Endodermal cell (in vitro differentiated cells): Measurements from ENCODE around the gene C17orf107. TPM values are rescaled to one million over a fixed set of nuclear protein-coding genes. Genes with fewer than 3 reads are reported as not detected.
"Not testable (repeated sequence)": the region's sequence is repeated elsewhere in the genome, so short reads cannot be mapped to it uniquely, and the experiment has no call there.

Experiments
- DNase-seq: peaks from one replicate; pipeline ENCODE4 v3.0.0-alpha.2; 2017
- H3K27ac ChIP-seq: 2 replicates; pipeline ENCODE4 v1.5.1; 2013; ENCODE audit warnings: mild to moderate bottlenecking, low read depth, low read length, moderate library complexity
- H3K27me3 ChIP-seq: 2 replicates; pipeline ENCODE4 v1.6.1; 2013; ENCODE audit warnings: mild to moderate bottlenecking, low read length, moderate library complexity; ENCODE audit not compliant: insufficient read depth, control insufficient read depth, poor library complexity, severe bottlenecking
- H3K36me3 ChIP-seq: 2 replicates; pipeline ENCODE4 v1.7.0; 2013; ENCODE audit warnings: mild to moderate bottlenecking, low read length, moderate library complexity; ENCODE audit not compliant: control insufficient read depth, insufficient read depth
- H3K4me1 ChIP-seq: one replicate; pipeline ENCODE4 v1.7.0; 2013; ENCODE audit warnings: low read length; ENCODE audit not compliant: control insufficient read depth, insufficient read depth
- H3K4me3 ChIP-seq: 2 replicates; pipeline ENCODE4 v1.5.1; 2013; ENCODE audit warnings: mild to moderate bottlenecking, low read length, moderate library complexity
- H3K9ac ChIP-seq: 2 replicates; pipeline ENCODE4 v1.6.1; 2013; ENCODE audit warnings: mild to moderate bottlenecking, low read length, moderate library complexity; ENCODE audit not compliant: poor library complexity, severe bottlenecking; ENCODE audit errors: extremely low read depth
- H3K9me3 ChIP-seq: 2 replicates; pipeline ENCODE4 v1.6.1; 2013; ENCODE audit warnings: mild to moderate bottlenecking, low read length, moderate library complexity; ENCODE audit not compliant: control insufficient read depth
- H3K27ac Mint-ChIP-seq: 2 replicates; pipeline ENCODE4 v1.8.0; 2020; ENCODE audit warnings: mixed read lengths
- H3K27me3 Mint-ChIP-seq: 2 replicates; pipeline ENCODE4 v1.8.0; 2021; ENCODE audit warnings: mild to moderate bottlenecking, mixed read lengths; ENCODE audit not compliant: insufficient read depth
- H3K36me3 Mint-ChIP-seq: 2 replicates; pipeline ENCODE4 v1.8.0; 2020; ENCODE audit warnings: low read depth, mixed read lengths
- H3K4me1 Mint-ChIP-seq: 2 replicates; pipeline ENCODE4 v1.8.0; 2020; ENCODE audit warnings: mixed read lengths
- H3K4me3 Mint-ChIP-seq: 2 replicates; pipeline ENCODE4 v1.8.0; 2020; ENCODE audit warnings: mild to moderate bottlenecking, moderate library complexity, mixed read lengths
- H3K9me3 Mint-ChIP-seq: 2 replicates; pipeline ENCODE4 v1.8.0; 2020; ENCODE audit warnings: mild to moderate bottlenecking, mixed read lengths
- WGBS, 2 experiments: methylation state at CpG; one replicate each; pipeline versions ENCODE4 v1.1.5 to v1.1.7; 2013; ENCODE audit warnings: missing lambda C conversion rate in 2 of 2, mixed read lengths in 1 of 2; ENCODE audit not compliant: insufficient coverage in 1 of 2, insufficient read length in 1 of 2; 5-methylcytosine and 5-hydroxymethylcytosine counted together
- total RNA-seq, 2 donors: library from RNA; stranded (reverse); fragmentation: NEBNext Ultra II Directional in 1 of 2; extraction: Animal tissue kit (Norgen Biotek cat#: 25700) in 1 of 2; gene quantifications; 2 replicates in 1 of 2; 3 replicates in 1 of 2; pipeline ENCODE4 v1.2.1, GENCODE V29; 2021
- TF ChIP-seq, protein P1 (sequence below): fragments of 200-600 bp; sonication (generic); conservative IDR thresholded peaks from 2 replicates; pipeline ENCODE4 v1.5.0; 2021; ENCODE audit warnings: antibody characterized with exemption, mild to moderate bottlenecking

C17orf107 gene
- total RNA-seq, 2 donors from 2014 or later = 0.82 to 4.8 TPM

DNA sequence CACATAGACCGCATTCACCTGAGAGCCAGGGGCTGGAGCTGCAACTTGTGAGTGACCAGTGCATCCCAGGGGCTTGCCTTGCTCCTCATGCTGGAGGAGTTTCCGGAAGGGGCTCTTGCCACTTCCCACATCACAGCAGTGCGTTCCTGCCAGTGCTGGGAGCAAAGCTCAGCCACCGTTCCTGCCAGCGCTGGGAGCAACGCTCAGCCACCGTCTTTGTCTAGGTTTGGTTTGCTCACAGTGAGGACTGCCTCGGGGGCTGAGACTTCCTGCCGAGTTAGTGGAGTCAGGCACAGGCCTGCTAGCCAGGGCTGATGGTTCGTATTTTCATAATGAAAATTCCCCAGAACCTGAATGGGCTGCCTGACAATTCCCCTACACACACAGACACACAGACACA, 9.0 kb downstream of the C17orf107 start:
- no peak overlapping the region for H3K9ac ChIP-seq
- H3K4me3 ChIP-seq = no peak overlapping the region
- Mint-ChIP-seq H3K4me1 (peaks cover 11% of the 10 kb centered on the region), H3K27ac (no peak overlapping the region), H3K36me3 (no peaks in the 10 kb centered on the region), H3K27me3 (peaks cover 9% of the 10 kb centered on the region), H3K9me3 (no peaks in the 10 kb centered on the region), H3K4me3 (no peak overlapping the region)
- no peaks in the 10 kb centered on the region for H3K9me3 ChIP-seq
- H3K4me1 ChIP-seq = no peaks in the 10 kb centered on the region
- H3K27me3 ChIP-seq = no peaks in the 10 kb centered on the region
- H3K36me3 ChIP-seq = no peaks in the 10 kb centered on the region
- peak overlapping the region; percentile 76 for H3K27ac ChIP-seq
- WGBS, 2 experiments = 33 to 41% methylated on average over 7 to 9 of the region's 10 CpGs
- TF ChIP-seq, protein P1, sequence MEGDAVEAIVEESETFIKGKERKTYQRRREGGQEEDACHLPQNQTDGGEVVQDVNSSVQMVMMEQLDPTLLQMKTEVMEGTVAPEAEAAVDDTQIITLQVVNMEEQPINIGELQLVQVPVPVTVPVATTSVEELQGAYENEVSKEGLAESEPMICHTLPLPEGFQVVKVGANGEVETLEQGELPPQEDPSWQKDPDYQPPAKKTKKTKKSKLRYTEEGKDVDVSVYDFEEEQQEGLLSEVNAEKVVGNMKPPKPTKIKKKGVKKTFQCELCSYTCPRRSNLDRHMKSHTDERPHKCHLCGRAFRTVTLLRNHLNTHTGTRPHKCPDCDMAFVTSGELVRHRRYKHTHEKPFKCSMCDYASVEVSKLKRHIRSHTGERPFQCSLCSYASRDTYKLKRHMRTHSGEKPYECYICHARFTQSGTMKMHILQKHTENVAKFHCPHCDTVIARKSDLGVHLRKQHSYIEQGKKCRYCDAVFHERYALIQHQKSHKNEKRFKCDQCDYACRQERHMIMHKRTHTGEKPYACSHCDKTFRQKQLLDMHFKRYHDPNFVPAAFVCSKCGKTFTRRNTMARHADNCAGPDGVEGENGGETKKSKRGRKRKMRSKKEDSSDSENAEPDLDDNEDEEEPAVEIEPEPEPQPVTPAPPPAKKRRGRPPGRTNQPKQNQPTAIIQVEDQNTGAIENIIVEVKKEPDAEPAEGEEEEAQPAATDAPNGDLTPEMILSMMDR = no peak
- peak; percentile 85 for DNase-seq

DNA sequence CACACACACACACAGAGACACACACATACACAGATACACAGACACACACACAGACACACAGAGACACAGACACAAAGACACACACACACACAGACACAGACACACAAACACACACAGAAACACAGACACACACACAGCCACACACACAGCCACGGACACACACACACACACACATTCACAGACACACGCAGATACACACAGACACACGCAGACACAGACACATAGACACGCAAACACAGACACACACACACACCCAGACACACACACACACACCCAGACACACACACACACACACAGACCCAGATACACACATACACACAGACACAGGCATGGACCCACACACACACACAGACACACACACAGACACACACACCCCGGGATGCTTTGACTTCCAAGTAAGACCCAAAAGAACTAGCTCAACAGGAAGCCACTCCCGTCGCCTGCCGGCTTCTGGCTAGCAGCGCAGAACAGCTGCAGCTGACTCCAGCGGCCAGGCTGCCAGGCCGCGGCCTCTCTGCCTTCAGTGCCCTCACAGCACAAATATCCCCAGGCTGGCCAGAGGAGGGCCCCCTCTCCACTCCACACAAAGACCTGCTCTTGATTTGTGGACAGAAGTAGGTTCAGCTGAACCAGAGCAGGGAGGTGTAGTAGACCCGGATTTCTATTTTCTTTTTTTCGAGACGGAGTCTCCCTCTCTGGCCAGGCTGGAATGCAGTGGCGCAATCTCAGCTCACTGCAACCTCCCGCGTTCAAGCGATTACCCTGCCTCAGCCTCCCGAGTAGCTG, 9.6 kb downstream of the C17orf107 start:
- 37 to 43% methylated on average over 12 to 20 of the region's 20 CpGs for WGBS, 2 experiments
- H3K27ac ChIP-seq = peak overlapping the region; percentile 76

DNA sequence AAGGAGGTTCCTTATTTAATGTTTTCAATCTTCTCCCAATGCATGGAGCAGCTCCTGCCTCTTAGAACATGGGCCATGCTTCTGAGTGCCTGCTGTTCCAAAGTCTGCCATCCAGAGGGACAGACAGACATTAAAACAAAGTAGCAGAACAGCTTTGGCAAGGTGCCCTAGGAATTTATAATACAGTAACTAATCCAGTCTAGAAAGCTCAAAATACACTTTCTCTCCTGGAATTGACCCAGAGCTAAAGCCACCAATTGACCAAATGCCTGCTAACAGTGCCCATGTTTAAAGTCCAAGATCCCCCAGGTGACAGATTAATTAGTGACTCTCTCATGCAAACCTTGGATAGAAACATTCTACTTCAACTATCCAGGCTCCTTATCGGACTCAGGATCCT, 14.7 kb downstream of the C17orf107 start:
- Mint-ChIP-seq H3K27me3 (no peaks in the 10 kb centered on the region), H3K27ac (no peak overlapping the region), H3K4me1 (peaks cover 8% of the 10 kb centered on the region), H3K9me3 (no peaks in the 10 kb centered on the region), H3K4me3 (no peak overlapping the region), H3K36me3 (no peaks in the 10 kb centered on the region)
- DNase-seq = no peak
- Histone ChIP-seq H3K36me3 (no peaks in the 10 kb centered on the region), H3K27me3 (no peaks in the 10 kb centered on the region), H3K9me3 (no peaks in the 10 kb centered on the region), H3K27ac (no peak overlapping the region), H3K4me1 (no peaks in the 10 kb centered on the region), H3K4me3 (no peak overlapping the region), H3K9ac (no peak overlapping the region)
- 88% methylated on average over 1 of the region's 1 CpG; no CpG with 5 or more reads in 1 of the 2 experiments for WGBS, 2 experiments
- TF ChIP-seq, protein P1 = no peak

More for the DNA sequence above, 9.6 kb downstream of the C17orf107 start:
- no peaks in the 10 kb centered on the region for H3K36me3 ChIP-seq
- H3K4me3 ChIP-seq = no peak overlapping the region
- peak; percentile 99 for DNase-seq
- no peaks in the 10 kb centered on the region for H3K4me1 ChIP-seq
- H3K9me3 ChIP-seq = no peaks in the 10 kb centered on the region
- peaks cover 8% of the 10 kb centered on the region for H3K4me1 Mint-ChIP-seq
- no peaks in the 10 kb centered on the region for H3K9me3 Mint-ChIP-seq
- no peaks in the 10 kb centered on the region for H3K27me3 ChIP-seq
- H3K27ac Mint-ChIP-seq = no peak overlapping the region
- peak overlapping the region; percentile 6 for H3K9ac ChIP-seq
- H3K4me3 Mint-ChIP-seq = no peak overlapping the region
- H3K36me3 Mint-ChIP-seq = no peaks in the 10 kb centered on the region
- TF ChIP-seq, protein P1 = peak; percentile 87
- H3K27me3 Mint-ChIP-seq = peaks cover 9% of the 10 kb centered on the region

DNA sequence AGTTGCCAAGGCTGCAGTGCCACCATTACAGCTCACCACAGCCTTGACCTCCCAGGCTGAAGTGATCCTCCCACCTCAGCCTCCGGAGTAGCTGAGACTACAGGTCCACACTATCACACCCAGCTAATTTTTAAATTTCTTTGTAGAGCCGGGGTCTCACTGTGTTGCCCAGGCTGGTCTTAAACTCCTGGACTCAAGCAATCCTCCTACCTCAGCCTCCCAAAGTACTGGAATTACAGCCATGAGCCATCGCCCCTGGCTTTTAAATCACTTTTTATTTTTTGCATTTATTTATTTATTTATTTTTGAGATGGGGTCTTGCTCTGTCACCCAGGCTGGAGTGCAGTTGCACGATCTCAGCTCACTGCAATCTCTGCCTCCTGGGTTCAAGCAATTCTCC, 15.2 kb downstream of the C17orf107 start:
- H3K4me3 ChIP-seq, H3K9me3 Mint-ChIP-seq, H3K36me3 ChIP-seq, H3K27ac Mint-ChIP-seq, H3K4me1 ChIP-seq, H3K9me3 ChIP-seq, H3K36me3 Mint-ChIP-seq, H3K4me1 Mint-ChIP-seq, H3K4me3 Mint-ChIP-seq, H3K27ac ChIP-seq, H3K27me3 Mint-ChIP-seq, H3K27me3 ChIP-seq, H3K9ac ChIP-seq, DNase-seq: not testable (repeated sequence)
- WGBS, 2 experiments = 85 to 88% methylated on average over 3 of the region's 4 CpGs
